Pancreas (tissue), 10 donors: Measurements from ENCODE around the gene CNOT2. TPM values are rescaled to one million over a fixed set of nuclear protein-coding genes. Genes with fewer than 3 reads are reported as not detected.

Source experiments
- ATAC-seq, 4 donors: fragments of 200-7000 bp; cut with Tn5 transposase; one replicate each; pipeline versions ENCODE4 v1.8.0 to v1.9.1; 2020; ENCODE audit warnings: mild to moderate bottlenecking in 4 of 4, moderate library complexity in 4 of 4
- DNase-seq, 6 donors: peaks; one replicate each; pipeline ENCODE4 v3.0.0-alpha.2; 2020
- FAIRE-seq: peaks from 2 replicates; lab custom pipeline; 2012; peaks lifted over from hg19 to GRCh38; lab: Jason Lieb, UNC
- H3K27ac ChIP-seq, 4 donors: fragments of 200-600 bp; sonication (generic); 1 replicate in 3 of 4; 2 replicates in 1 of 4; pipeline versions ENCODE4 v1.5.0 to v1.8.0; 2020
- H3K27me3 ChIP-seq, 4 donors: fragments of 200-600 bp; one replicate each; pipeline ENCODE4 v1.8.0; 2021
- H3K36me3 ChIP-seq, 3 donors: fragments of 200-600 bp; sonication (generic) in 1 of 3; one replicate each; pipeline versions ENCODE4 v1.5.0 to v1.8.0; 2020 to 2021
- H3K4me1 ChIP-seq, 3 donors: fragments of 200-600 bp; one replicate each; pipeline ENCODE4 v1.8.0; 2021
- H3K4me3 ChIP-seq, 4 donors: fragments of 200-600 bp; sonication (generic) in 2 of 4; one replicate each; pipeline versions ENCODE4 v1.5.0 to v1.8.0; 2020 to 2021
- H3K9me3 ChIP-seq, 4 donors: fragments of 200-600 bp; one replicate each; pipeline ENCODE4 v1.8.0; 2021
- CTCF ChIP-seq, 4 donors: fragments of 200-600 bp; sonication (generic) in 3 of 4; IDR thresholded peaks; one replicate each; pipeline versions ENCODE4 v1.5.0 to v1.8.0; 2021; ENCODE audit warnings: antibody characterized with exemption in 4 of 4
- WGBS, 2 donors: extraction: QIAGEN DNeasy Blood & Tissue Kit; methylation state at CpG; one replicate each; pipeline ENCODE4 v1.1.7; 2013; 5-methylcytosine and 5-hydroxymethylcytosine counted together
- intact Hi-C, 3 donors: fragments of 100-400 bp; cut with DNase I; formaldehyde crosslinking; loops; one replicate each; pipeline versions ENCODE4 v1.11.1 to v1.14.2; 2022
- polyA plus RNA-seq, 2 donors: library from polyadenylated mRNA; stranded (reverse); fragments of 200-250 nt; gene quantifications; one replicate each; pipeline ENCODE4 v1.2.3, GENCODE V29; 2013
- total RNA-seq, 6 donors: library from RNA; stranded (reverse); fragmentation: NEBNext Ultra II Directional in 4 of 6; extraction: Animal tissue kit (Norgen Biotek cat#: 25700) in 4 of 6; gene quantifications; one replicate each; pipeline versions ENCODE4 v1.2.1 to v1.2.4, GENCODE V29; 2021 to 2023
- donor health status: healthy with polysubstance abuse.
- donor health status: DM: no; HTN: no; CAD: no; lungs with moderate emphysema.
- donor health status: DM: no; HTN: no; CAD: no.
- donor health status: control.
- donor health status: control.
- donor health status: Bipolar disorder and iron deficiency.
- donor health status: DM: yes; HTN: yes; CAD: no.
- donor health status: DM: no; HTN: no; CAD: no.
- donor health status: DM: no; HTN: no; CAD: no.
- donor health status: DM: yes; HTN: yes; CAD: no.

Gene CNOT2
- total and polyA plus RNA-seq, 8 donors: 15.0 to 44.0 (median 25.2) TPM

- ATAC-seq (no peak), FAIRE-seq (no peak), DNase-seq (no peak)
- TF ChIP-seq CTCF (IDR thresholded peaks at IDR 0.05): no peak
- no peaks in the 10 kb centered on the region for H3K4me1 ChIP-seq
- H3K27me3 ChIP-seq: no peaks in the 10 kb centered on the region
- WGBS, 2 donors: 87 to 90% methylated on average over 3 of the region's 3 CpGs
- H3K36me3 ChIP-seq: no peaks in the 10 kb centered on the region
- intact Hi-C loops: no loop called here
- H3K4me3 ChIP-seq: no peak overlapping the region
- H3K27ac ChIP-seq: no peak overlapping the region
- no peaks in the 10 kb centered on the region for H3K9me3 ChIP-seq
Measured at GRCh38 chr12:70306676-70307075, 63.4 kb downstream of the CNOT2 start.

DNA sequence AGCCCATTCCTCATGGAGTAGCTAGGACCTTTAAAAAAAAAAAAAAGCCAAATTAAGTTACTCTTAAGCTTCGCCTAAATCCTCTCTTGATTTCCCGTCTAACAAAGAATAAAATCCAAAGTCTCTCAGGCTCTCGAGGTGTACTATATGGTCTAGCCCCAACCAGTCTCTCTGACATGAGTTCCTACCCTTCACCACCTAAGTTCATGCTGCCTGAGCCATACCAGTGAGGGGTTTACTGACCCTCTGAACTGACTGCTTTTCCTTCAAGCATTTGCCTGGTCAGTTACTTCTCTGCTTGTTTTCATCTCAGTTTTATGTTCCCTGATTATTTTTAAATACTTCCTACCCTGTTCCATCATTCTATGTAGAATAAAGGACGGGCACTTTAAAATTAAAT, 64.6 kb downstream of the CNOT2 start:
- no peak for TF ChIP-seq CTCF (IDR thresholded peaks at IDR 0.05)
- DNase-seq: no peak

DNA sequence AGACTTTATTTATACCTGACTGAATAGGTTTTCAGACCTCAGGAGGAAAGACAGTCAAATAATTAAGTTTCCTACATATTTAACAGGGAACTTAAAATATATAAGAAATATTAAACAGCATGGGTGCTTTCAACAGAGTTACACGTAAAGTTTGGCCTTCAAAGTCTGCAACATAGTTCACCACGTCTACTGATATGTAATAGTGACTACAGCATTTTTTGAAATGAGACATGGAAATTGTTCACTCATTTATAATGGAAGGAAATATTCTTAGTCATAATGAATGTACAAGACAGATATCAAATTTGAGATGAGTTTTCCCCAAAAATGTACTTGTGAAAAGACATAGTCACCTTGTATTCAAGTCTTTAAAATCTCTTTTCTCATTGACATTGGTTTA, 66.1 kb downstream of the CNOT2 start:
- H3K36me3 ChIP-seq: no peaks in the 10 kb centered on the region
- H3K4me1 ChIP-seq: no peaks in the 10 kb centered on the region
- H3K9me3 ChIP-seq: no peaks in the 10 kb centered on the region
- ATAC-seq (no peak), FAIRE-seq (no peak), DNase-seq (no peak)
- intact Hi-C loops: no loop called here
- 93 to 95% methylated on average over 2 of the region's 2 CpGs for WGBS, 2 donors
- no peak overlapping the region for H3K4me3 ChIP-seq
- H3K27me3 ChIP-seq: no peaks in the 10 kb centered on the region
- no peak overlapping the region for H3K27ac ChIP-seq
- no peak for TF ChIP-seq CTCF (IDR thresholded peaks at IDR 0.05)

More for the DNA sequence above, 64.6 kb downstream of the CNOT2 start:
- H3K36me3 ChIP-seq: no peaks in the 10 kb centered on the region
- no peaks in the 10 kb centered on the region for H3K27me3 ChIP-seq
- H3K27ac ChIP-seq: no peak overlapping the region
- intact Hi-C loops: no loop called here
- H3K4me3 ChIP-seq: no peak overlapping the region
- ATAC-seq (no peak), FAIRE-seq (no peak)
- WGBS, 2 donors: 96 to 98% methylated on average over 4 of the region's 4 CpGs
- no peaks in the 10 kb centered on the region for H3K4me1 ChIP-seq
- no peaks in the 10 kb centered on the region for H3K9me3 ChIP-seq

- Histone ChIP-seq H3K36me3 (no peaks in the 10 kb centered on the region), H3K9me3 (no peaks in the 10 kb centered on the region), H3K4me3 (no peak overlapping the region), H3K27ac (no peak overlapping the region), H3K27me3 (no peaks in the 10 kb centered on the region), H3K4me1 (peaks cover 0 to 4% (median 3%) of the 10 kb centered on the region in 3 donors)
- FAIRE-seq (no peak), DNase-seq (no peak), ATAC-seq (no peak)
- no peak for TF ChIP-seq CTCF (IDR thresholded peaks at IDR 0.05)
- intact Hi-C loops: no loop called here
Measured at GRCh38 chr12:70314145-70314544, 70.9 kb downstream of the CNOT2 start.

DNA sequence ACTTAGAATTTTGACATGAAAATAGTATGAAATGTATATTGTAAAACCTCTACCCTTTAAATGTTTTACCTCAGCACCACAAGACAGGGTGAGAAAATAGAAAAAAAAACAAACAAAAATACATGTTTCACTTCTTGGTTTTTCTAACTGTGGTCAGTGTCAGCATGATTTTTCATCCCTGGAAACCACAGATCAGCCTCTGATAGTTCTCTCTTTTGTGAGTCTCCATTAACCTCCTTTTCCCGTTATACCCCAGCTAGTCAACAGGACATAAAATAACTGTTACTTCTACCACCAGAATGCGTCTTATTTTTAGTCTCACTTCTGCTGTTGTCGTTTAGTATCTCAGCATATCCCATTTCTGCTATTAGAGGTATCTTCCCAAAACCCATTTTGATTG, 74.5 kb downstream of the CNOT2 start:
- peaks cover 0 to 3% (median 0%) of the 10 kb centered on the region in 4 donors for H3K9me3 ChIP-seq
- H3K4me3 ChIP-seq: no peak overlapping the region
- WGBS, 2 donors: 82 to 93% methylated on average over 3 of the region's 3 CpGs
- intact Hi-C loops: no loop called here
- peaks cover 0 to 10% (median 4%) of the 10 kb centered on the region in 3 donors for H3K4me1 ChIP-seq
- TF ChIP-seq CTCF (IDR thresholded peaks at IDR 0.05): no peak
- H3K36me3 ChIP-seq: no peaks in the 10 kb centered on the region
- H3K27me3 ChIP-seq: no peaks in the 10 kb centered on the region
- DNase-seq (no peak), ATAC-seq (peak in 2 of 4 donors; percentile 46 to 51), FAIRE-seq (no peak)
- no peak overlapping the region for H3K27ac ChIP-seq
